T1000 (cell line): ENCODE results near the gene MACROH2A1.
"Not testable (repeated sequence)": the region's sequence is repeated elsewhere in the genome, so short reads cannot be mapped to it uniquely, and the experiment has no call there.

Experiments
- DNase-seq: peaks from one replicate; lab custom pipeline; 2025; ENCODE audit warnings: mixed read lengths; lab: John Stamatoyannopoulos, UW

Gene MACROH2A1

GRCh38 chr5:135376961-135377624 is 21.9 kb downstream of the MACROH2A1 start:
- no peak for DNase-seq

- DNase-seq: no peak
These were observed 23.8 kb downstream of the MACROH2A1 start for GRCh38 chr5:135375040-135375793.

GRCh38 chr5:135373736-135374515 is 25.1 kb downstream of the MACROH2A1 start:
- DNase-seq: no peak

- no peak for DNase-seq
These were observed 26.2 kb downstream of the MACROH2A1 start for GRCh38 chr5:135372654-135373381.

- no peak for DNase-seq
These were observed 27.3 kb downstream of the MACROH2A1 start for GRCh38 chr5:135371622-135372232.

GRCh38 chr5:135369952-135370351 is 29.1 kb downstream of the MACROH2A1 start:
- DNase-seq: no peak

- DNase-seq: no peak
These were observed 31.5 kb downstream of the MACROH2A1 start for GRCh38 chr5:135367554-135367953.

- no peak for DNase-seq
These were observed 32.0 kb downstream of the MACROH2A1 start for GRCh38 chr5:135367076-135367475.

GRCh38 chr5:135365281-135365680 is 33.8 kb downstream of the MACROH2A1 start:
- DNase-seq: no peak

- DNase-seq: no peak
These were observed 34.4 kb downstream of the MACROH2A1 start for GRCh38 chr5:135364421-135365262.

- DNase-seq: not testable (repeated sequence)
These were observed 35.7 kb downstream of the MACROH2A1 start for GRCh38 chr5:135363342-135363741.

GRCh38 chr5:135362102-135362501 is 36.9 kb downstream of the MACROH2A1 start:
- DNase-seq: no peak

GRCh38 chr5:135360278-135361274 is 38.5 kb downstream of the MACROH2A1 start:
- DNase-seq: no peak

- no peak for DNase-seq
These were observed 39.5 kb downstream of the MACROH2A1 start for GRCh38 chr5:135359374-135360165.

GRCh38 chr5:135357685-135358084 is 41.3 kb downstream of the MACROH2A1 start:
- DNase-seq: no peak

GRCh38 chr5:135356522-135357318 is 42.3 kb downstream of the MACROH2A1 start:
- no peak for DNase-seq

GRCh38 chr5:135355169-135355568 is 43.9 kb downstream of the MACROH2A1 start:
- DNase-seq: no peak
